Superior temporal gyrus (tissue), 1 donor: ENCODE data around the gene SMYD3.
"Not testable (repeated sequence)": the region's sequence is repeated elsewhere in the genome, so short reads cannot be mapped to it uniquely, and the experiment has no call there.

Experiments
- DNase-seq: peaks from one replicate; pipeline ENCODE4 v3.0.0-alpha.2; 2016; ENCODE audit errors: extremely low spot score

SMYD3 gene

GRCh38 chr1:246416261-246416660 lies 90.8 kb downstream of the SMYD3 start:
- no peak for DNase-seq

GRCh38 chr1:246415028-246415427 lies 92.1 kb downstream of the SMYD3 start:
- DNase-seq, result no peak

- no peak for DNase-seq
Measured at GRCh38 chr1:246413430-246413829, 93.6 kb downstream of the SMYD3 start.

DNA sequence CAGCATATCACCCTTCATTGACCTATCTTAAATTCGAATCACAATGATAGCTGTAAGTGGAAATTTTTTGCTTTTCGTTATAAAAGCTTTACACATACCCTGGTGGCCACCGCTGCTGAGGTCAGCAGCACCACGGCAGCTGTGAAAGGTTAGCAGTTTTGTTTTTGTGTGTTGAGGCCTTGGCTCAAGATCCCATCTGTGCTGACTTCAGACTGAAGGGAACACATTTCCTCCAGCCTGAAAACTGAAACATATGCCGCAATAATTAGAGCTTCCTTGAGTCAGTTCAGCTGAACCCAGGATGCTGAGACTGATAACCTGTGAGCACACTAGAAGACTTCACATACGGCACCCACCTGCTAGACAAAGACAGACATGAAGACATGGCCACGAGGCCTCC lies 103.0 kb downstream of the SMYD3 start:
- DNase-seq, result no peak

DNA sequence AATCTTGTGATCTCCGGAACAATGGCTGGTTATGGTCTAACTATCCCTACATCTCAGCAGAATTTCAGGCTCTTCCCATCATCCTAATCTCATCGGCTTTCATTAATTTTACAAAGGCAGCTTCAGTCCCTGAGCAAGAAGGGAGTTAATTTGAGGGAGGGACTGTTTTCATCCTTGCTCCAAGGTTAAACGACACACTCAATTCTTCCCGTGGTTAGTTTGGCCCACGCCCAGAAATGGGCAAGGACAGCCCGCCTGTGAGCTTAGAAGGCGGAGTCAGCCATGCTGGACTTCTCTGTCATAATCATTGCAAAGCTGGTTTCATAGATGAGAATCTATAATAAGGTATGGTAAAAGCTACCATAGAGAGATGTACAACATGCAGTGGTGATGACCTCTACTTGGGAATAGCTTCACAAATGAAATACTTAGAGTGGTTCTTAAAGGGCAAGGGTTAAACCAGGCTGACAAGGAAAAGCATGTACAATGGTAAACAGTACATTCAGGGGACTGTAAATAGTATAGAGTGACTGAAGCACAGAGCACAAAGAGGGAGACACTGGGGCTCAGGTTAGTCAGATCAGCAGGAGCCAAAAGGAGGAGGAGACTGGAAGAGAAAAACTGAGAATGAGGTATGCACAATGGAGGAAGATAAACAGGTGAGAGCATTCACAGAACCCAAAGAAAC lies 108.8 kb downstream of the SMYD3 start:
- DNase-seq, result no peak

DNA sequence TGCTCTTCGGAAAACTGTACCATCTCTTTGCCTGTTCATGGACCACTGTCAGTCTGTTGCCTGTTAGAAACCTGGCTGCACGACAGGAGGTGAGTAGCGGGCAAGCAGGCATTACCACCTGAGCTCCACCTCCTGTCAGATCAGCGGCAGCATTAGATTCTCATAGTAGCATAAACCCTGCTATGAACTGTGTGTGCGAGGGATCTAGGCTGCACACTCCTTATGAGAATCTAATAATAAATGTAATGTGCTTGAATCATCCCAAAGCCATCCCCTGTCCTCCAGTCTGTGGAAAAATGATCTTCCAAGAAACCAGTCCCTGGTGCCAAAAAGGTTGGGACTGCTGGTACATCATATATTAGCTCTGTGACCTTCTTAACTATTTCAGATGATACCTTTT lies 110.0 kb downstream of the SMYD3 start:
- no peak for DNase-seq

DNA sequence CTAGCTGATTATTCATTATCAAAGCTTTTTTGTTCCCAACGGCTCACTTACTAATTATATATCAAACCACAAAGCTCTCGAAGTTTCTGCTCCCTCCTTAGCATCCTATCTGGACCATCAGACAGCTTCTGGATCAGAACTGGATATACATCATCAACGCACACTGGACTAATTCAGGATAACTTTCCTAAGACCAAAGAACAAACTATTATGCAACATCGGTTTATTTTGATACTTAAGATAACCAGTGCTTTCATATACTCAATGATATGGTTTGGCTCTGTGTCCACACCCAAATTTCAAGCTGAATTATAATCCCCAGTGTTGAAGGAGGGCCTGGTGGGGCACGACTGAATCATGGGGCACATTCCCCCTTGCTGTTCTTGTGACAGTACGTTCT lies 110.8 kb downstream of the SMYD3 start:
- DNase-seq, result no peak

GRCh38 chr1:246394121-246394520 lies 113.0 kb downstream of the SMYD3 start:
- no peak for DNase-seq

DNA sequence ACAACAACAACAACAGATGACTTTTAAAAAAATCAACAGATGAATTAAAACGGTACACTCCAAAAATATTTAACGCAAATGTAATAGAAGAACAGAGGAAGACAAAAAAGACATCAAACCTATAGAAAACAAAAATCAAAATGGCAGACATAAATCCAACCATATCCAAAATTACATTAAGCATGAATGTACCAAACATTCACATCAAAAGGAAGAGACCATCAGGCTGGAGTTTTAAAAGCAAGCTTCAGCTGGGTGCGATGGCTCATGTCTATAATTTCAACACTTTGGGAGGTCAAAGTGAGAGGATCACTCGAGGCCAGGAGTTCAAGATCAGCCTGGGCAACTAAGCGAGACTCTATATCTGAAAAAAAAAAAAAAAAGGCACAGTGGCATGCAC lies 116.2 kb downstream of the SMYD3 start:
- no peak for DNase-seq

GRCh38 chr1:246384616-246385015 lies 122.5 kb downstream of the SMYD3 start:
- no peak for DNase-seq

- no peak for DNase-seq
Measured at GRCh38 chr1:246383791-246384190, 123.3 kb downstream of the SMYD3 start.

DNA sequence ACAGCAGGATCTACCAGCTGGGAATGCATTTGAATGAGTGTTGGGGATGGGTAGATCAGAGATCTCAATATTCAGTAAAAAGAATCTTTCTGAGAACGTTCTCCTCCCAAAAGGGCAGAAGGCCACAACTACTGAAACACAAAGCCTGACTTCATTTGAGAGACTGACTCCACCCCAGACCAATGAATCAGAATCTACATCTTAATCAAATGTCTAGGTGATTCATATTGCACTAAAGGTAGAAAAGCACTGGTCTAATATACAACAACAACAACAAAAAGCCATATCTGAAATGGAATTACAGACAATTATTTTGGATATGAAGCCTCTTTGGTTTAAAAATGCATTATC lies 123.9 kb downstream of the SMYD3 start:
- DNase-seq, result no peak

GRCh38 chr1:246382589-246383238 lies 124.4 kb downstream of the SMYD3 start:
- DNase-seq, result no peak

GRCh38 chr1:246381452-246381851 lies 125.6 kb downstream of the SMYD3 start:
- DNase-seq, result peak; percentile 4

DNA sequence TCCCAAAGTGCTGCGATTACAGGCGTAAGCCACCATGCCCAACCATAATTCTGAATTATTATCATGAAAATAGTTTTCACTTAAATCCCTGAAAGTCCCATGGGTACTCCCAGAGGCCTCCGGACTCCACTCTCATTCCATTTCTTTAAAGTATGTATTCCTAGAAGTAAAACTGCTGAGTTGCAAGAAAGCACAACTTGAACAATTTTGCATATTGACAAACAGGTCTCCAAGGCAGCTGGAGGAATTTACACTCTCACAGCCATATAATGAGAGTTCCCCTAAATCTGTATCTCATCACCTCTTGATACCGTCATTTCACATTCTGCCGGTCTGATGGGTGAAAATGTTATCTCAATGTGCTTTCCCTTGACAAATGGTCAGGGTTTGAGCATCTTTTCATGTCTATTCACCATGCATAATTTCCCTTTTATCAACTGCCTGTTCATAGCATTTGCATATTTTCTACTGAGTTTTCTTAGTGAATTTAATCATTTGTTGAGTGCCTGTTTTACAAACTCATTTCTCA lies 129.4 kb downstream of the SMYD3 start:
- peak; percentile 5 for DNase-seq

- DNase-seq, result no peak
Measured at GRCh38 chr1:246373828-246374569, 133.1 kb downstream of the SMYD3 start.

GRCh38 chr1:246372559-246372958 lies 134.5 kb downstream of the SMYD3 start:
- no peak for DNase-seq

GRCh38 chr1:246367041-246367440 lies 140.0 kb downstream of the SMYD3 start:
- DNase-seq, result no peak

DNA sequence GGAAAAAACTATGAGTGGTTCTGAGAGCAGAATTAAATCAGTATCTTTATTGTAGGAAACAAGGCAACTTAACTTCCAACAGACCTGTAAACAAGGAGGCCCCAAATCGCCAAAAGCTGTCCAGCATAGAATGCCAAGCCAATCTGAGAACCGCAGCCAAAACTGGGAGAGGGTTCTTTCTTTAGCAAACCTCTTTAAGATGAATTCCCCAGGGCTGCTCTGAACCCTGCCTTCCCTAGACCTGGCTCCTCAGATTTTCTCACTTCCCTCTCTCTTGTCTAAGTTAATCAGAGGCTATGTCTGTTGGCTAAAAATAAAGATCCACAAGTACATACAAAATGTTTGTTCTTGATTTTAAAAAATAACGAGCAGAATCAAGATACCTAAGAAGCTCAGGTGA lies 141.4 kb downstream of the SMYD3 start:
- DNase-seq, result no peak

DNA sequence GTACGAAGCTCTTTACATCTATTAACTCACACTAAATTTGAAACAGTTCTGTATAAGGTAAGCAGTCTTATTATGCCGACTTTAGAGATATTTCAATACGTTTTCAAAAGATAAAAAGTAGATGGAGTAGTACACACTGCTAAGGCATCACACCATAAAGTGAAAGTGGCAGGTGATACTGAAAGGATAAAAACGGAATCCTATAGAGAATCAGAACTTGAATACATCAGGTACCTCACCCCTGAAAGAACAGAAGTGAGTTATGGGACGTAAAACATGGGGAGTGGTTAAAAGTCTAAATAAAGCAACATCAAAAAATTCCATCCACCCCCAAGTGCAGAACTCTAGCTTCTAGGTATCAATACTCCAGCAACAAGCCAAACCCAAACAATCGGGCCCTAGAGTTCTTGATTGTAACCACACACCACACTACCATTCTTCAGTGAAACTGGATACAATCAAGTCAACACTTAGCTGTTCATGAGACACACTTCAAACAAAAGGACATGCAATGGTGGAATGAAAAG lies 142.6 kb downstream of the SMYD3 start:
- no peak for DNase-seq

DNA sequence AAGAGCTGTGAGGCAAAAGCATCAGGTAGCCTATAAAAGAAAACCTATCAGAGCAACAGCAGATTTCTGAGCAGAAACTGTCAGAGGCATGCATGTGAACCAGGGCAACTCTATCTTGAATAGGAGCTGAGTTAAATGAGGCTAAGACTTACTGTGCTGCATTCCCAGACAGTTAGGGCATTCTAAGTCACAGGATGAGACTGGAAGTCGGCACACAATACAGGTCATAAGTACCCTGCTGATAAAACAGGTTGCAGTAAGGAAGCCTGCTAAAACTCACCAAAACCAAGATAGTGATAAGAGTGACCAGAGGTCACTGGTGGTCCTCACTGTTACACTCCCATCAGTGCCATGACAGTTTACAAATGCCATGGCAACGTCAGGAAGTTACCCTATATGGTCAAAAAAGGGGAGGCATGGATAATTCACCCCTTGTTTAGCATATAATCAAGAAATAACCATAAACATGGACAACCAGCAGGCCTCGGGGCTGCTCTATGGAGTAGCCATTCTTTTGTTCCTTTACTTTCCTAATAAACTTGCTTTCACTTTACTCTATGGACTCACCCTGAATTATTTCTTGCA lies 150.0 kb downstream of the SMYD3 start:
- DNase-seq, result not testable (repeated sequence)
